GDM1 (cell line): ENCODE results near the gene SLC25A13.
"Not testable (repeated sequence)": the region's sequence is repeated elsewhere in the genome, so short reads cannot be mapped to it uniquely, and the experiment has no call there.

Experiments
- DNase-seq: peaks from one replicate; lab custom pipeline; 2025; lab: John Stamatoyannopoulos, UW

The SLC25A13 gene

GRCh38 chr7:96297876-96298275, 24.0 kb downstream of the SLC25A13 start:
- DNase-seq = no peak

GRCh38 chr7:96297446-96297845, 24.5 kb downstream of the SLC25A13 start:
- not testable (repeated sequence) for DNase-seq

- DNase-seq = not testable (repeated sequence)
Observed at GRCh38 chr7:96293911-96294310, 28.0 kb downstream of the SLC25A13 start.

GRCh38 chr7:96287559-96287958, 34.3 kb downstream of the SLC25A13 start:
- no peak for DNase-seq

GRCh38 chr7:96287132-96287531, 34.8 kb downstream of the SLC25A13 start:
- DNase-seq = no peak

GRCh38 chr7:96285579-96285978, 36.3 kb downstream of the SLC25A13 start:
- DNase-seq = no peak

GRCh38 chr7:96284835-96285234, 37.1 kb downstream of the SLC25A13 start:
- no peak for DNase-seq

GRCh38 chr7:96284240-96284639, 37.7 kb downstream of the SLC25A13 start:
- no peak for DNase-seq

- DNase-seq = no peak
Observed at GRCh38 chr7:96282835-96283234, 39.1 kb downstream of the SLC25A13 start.

GRCh38 chr7:96277921-96278320, 44.0 kb downstream of the SLC25A13 start:
- DNase-seq = no peak

GRCh38 chr7:96276019-96276418, 45.9 kb downstream of the SLC25A13 start:
- no peak for DNase-seq

GRCh38 chr7:96273716-96274115, 48.2 kb downstream of the SLC25A13 start:
- DNase-seq = no peak

GRCh38 chr7:96269246-96269994, 52.5 kb downstream of the SLC25A13 start:
- DNase-seq = no peak

GRCh38 chr7:96266580-96266979, 55.3 kb downstream of the SLC25A13 start:
- no peak for DNase-seq

- DNase-seq = no peak
Observed at GRCh38 chr7:96266015-96266414, 55.9 kb downstream of the SLC25A13 start.

- DNase-seq = no peak
Observed at GRCh38 chr7:96253964-96254363, 67.9 kb downstream of the SLC25A13 start.

GRCh38 chr7:96253441-96253840, 68.5 kb downstream of the SLC25A13 start:
- DNase-seq = no peak

- DNase-seq = no peak
Observed at GRCh38 chr7:96250776-96251361, 71.0 kb downstream of the SLC25A13 start.

- no peak for DNase-seq
Observed at GRCh38 chr7:96248405-96248804, 73.5 kb downstream of the SLC25A13 start.

- DNase-seq = no peak
Observed at GRCh38 chr7:96246919-96247318, 75.0 kb downstream of the SLC25A13 start.

- no peak for DNase-seq
Observed at GRCh38 chr7:96244992-96245292, 77.0 kb downstream of the SLC25A13 start.

GRCh38 chr7:96244244-96244991, 77.5 kb downstream of the SLC25A13 start:
- DNase-seq = no peak

- DNase-seq = no peak
Observed at GRCh38 chr7:96243241-96243640, 78.7 kb downstream of the SLC25A13 start.
